22Rv1 (cell line): ENCODE data around the gene TM2D3.
A peak's percentile ranks its signal among the peaks of the same experiment; 100 is the strongest.

Source experiments
- ZFX ChIP-seq: fragments of 450-650 bp; IDR thresholded peaks from 2 replicates; pipeline ENCODE4 v1.6.1; 2017; ENCODE audit warnings: antibody characterized with exemption, borderline replicate concordance
- TF ChIP-seq, protein P1 (sequence below): fragments of 450-650 bp; IDR thresholded peaks from 2 replicates; pipeline ENCODE4 v1.5.1; 2017; ENCODE audit warnings: mild to moderate bottlenecking

GRCh38 chr15:101664303-101664913, 12.2 kb upstream of the TM2D3 start:
- TF ChIP-seq, protein P1, sequence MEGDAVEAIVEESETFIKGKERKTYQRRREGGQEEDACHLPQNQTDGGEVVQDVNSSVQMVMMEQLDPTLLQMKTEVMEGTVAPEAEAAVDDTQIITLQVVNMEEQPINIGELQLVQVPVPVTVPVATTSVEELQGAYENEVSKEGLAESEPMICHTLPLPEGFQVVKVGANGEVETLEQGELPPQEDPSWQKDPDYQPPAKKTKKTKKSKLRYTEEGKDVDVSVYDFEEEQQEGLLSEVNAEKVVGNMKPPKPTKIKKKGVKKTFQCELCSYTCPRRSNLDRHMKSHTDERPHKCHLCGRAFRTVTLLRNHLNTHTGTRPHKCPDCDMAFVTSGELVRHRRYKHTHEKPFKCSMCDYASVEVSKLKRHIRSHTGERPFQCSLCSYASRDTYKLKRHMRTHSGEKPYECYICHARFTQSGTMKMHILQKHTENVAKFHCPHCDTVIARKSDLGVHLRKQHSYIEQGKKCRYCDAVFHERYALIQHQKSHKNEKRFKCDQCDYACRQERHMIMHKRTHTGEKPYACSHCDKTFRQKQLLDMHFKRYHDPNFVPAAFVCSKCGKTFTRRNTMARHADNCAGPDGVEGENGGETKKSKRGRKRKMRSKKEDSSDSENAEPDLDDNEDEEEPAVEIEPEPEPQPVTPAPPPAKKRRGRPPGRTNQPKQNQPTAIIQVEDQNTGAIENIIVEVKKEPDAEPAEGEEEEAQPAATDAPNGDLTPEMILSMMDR: peak; percentile 74
- TF ChIP-seq ZFX: no peak
